HEK293T (cell line): ENCODE measurements around the gene GPR82.
"Not testable (repeated sequence)": the region's sequence is repeated elsewhere in the genome, so short reads cannot be mapped to it uniquely, and the experiment has no call there.

Experiments
- CTCF ChIA-PET: fragments of 350-600 bp; formaldehyde crosslinking; extraction: SDS; loops from one replicate; lab custom pipeline; 2021; ENCODE audit warnings: antibody characterized with exemption, inconsistent platforms; lab: Yijun Ruan, JAX
- POLR2A ChIA-PET: fragments of 350-600 bp; formaldehyde crosslinking; extraction: SDS; loops from one replicate; lab custom pipeline; 2020; ENCODE audit warnings: antibody characterized with exemption, inconsistent platforms; lab: Yijun Ruan, JAX
- DNase-seq: peaks from one replicate; pipeline ENCODE4 v3.0.0; 2012; ENCODE audit warnings: mixed read lengths; ENCODE audit errors: extremely low spot score
- ARNT ChIP-seq: fragments of 450-650 bp; IDR thresholded peaks from 2 replicates; pipeline ENCODE4 v1.6.1; 2017; ENCODE audit warnings: mild to moderate bottlenecking
- BHLHE40 ChIP-seq: fragments of 450-650 bp; IDR thresholded peaks from 2 replicates; pipeline ENCODE4 v1.6.1; 2016; ENCODE audit warnings: mild to moderate bottlenecking, moderate library complexity, borderline replicate concordance
- CTBP1 ChIP-seq: fragments of 450-650 bp; IDR thresholded peaks from 2 replicates; pipeline ENCODE4 v1.6.1; 2016; ENCODE audit warnings: borderline replicate concordance
- ELF4 ChIP-seq: fragments of 450-650 bp; IDR thresholded peaks from 2 replicates; pipeline ENCODE4 v1.6.1; 2017; ENCODE audit warnings: antibody characterized with exemption
- FOXA1 ChIP-seq: fragments of 450-650 bp; IDR thresholded peaks from 2 replicates; pipeline ENCODE4 v1.6.1; 2016; ENCODE audit warnings: mild to moderate bottlenecking
- FOXK2 ChIP-seq: fragments of 450-650 bp; IDR thresholded peaks from 2 replicates; pipeline ENCODE4 v1.6.1; 2016; ENCODE audit warnings: mild to moderate bottlenecking
- FOXM1 ChIP-seq: fragments of 450-650 bp; IDR thresholded peaks from 2 replicates; pipeline ENCODE4 v1.6.1; 2017; ENCODE audit warnings: mild to moderate bottlenecking, borderline replicate concordance
- HDGF ChIP-seq: fragments of 450-650 bp; IDR thresholded peaks from 2 replicates; pipeline ENCODE4 v1.6.1; 2017; ENCODE audit warnings: antibody characterized with exemption, borderline replicate concordance
- L3MBTL2 ChIP-seq: fragments of 450-650 bp; conservative IDR thresholded peaks from 2 replicates; pipeline ENCODE4 v1.6.1; 2016; ENCODE audit warnings: mild to moderate bottlenecking
- LEF1 ChIP-seq: fragments of 450-650 bp; IDR thresholded peaks from 2 replicates; pipeline ENCODE4 v1.6.1; 2017; ENCODE audit warnings: mild to moderate bottlenecking, borderline replicate concordance
- NFRKB ChIP-seq: fragments of 450-650 bp; IDR thresholded peaks from 2 replicates; pipeline ENCODE4 v1.6.1; 2016; ENCODE audit warnings: mild to moderate bottlenecking, moderate library complexity
- SP1 ChIP-seq: fragments of 450-650 bp; IDR thresholded peaks from 2 replicates; pipeline ENCODE4 v1.6.1; 2017
- SUZ12 ChIP-seq: fragments of 450-650 bp; IDR thresholded peaks from 2 replicates; pipeline ENCODE4 v1.6.1; 2016; ENCODE audit warnings: mild to moderate bottlenecking
- TARDBP ChIP-seq: fragments of 450-650 bp; IDR thresholded peaks from 2 replicates; pipeline ENCODE4 v1.6.1; 2016
- ZNF384 ChIP-seq: fragments of 450-650 bp; IDR thresholded peaks from 2 replicates; pipeline ENCODE4 v1.6.1; 2016
- TF ChIP-seq, protein P1 (sequence below): fragments of 450-650 bp; IDR thresholded peaks from 2 replicates; pipeline ENCODE4 v1.6.1; 2016

GPR82 gene, protein sequence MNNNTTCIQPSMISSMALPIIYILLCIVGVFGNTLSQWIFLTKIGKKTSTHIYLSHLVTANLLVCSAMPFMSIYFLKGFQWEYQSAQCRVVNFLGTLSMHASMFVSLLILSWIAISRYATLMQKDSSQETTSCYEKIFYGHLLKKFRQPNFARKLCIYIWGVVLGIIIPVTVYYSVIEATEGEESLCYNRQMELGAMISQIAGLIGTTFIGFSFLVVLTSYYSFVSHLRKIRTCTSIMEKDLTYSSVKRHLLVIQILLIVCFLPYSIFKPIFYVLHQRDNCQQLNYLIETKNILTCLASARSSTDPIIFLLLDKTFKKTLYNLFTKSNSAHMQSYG

DNA sequence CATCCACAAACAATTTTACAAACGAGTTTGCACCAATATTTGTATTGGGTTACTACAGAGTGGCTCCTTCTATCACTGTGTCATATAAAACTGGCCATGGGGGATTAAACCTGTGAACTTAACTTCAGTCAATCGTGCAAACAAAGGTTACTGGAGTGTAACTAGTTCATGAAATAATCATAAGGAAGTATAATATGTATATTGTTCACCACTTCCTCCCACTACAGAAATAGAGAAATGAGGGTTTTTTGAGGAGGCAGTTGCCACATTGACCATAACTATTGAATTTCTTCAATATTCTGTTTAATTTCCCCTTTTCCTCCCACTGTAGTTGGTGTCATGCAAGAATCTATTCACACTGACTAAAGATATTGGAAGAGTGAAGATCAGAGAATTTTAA is at the start of gene GPR82:
Gene GPR82 (plus strand): TSS at position 356 of the 400 bp plus-strand sequence. CDS start 2,846 bp downstream, outside the sequence.
- ChIA-PET POLR2A (no interaction called here), CTCF (no interaction called here)
- DNase-seq = no peak
- no peak for TF ChIP-seq SUZ12

DNA sequence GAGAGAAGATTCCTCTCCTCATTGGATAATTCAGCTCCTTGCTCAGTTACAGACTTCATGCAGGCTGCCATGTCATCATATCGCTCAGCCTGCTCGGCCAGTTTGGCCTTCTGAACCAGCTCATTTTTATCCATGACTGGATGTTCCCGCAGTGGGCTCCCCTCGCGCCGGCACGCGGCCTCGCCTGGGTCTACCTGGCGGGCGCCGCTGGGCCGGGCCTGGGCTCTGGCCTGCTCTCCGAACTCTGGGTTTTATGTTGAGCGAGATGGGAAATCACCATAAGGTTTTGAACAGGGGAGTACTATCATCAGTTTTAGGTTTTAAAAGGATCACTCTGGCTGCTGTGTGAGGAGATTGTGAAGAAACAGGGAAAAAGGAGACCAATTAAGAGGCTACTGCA is 47.6 kb upstream of the GPR82 start:
- CTCF ChIA-PET, POLR2A ChIA-PET, DNase-seq: not testable (repeated sequence)

DNA sequence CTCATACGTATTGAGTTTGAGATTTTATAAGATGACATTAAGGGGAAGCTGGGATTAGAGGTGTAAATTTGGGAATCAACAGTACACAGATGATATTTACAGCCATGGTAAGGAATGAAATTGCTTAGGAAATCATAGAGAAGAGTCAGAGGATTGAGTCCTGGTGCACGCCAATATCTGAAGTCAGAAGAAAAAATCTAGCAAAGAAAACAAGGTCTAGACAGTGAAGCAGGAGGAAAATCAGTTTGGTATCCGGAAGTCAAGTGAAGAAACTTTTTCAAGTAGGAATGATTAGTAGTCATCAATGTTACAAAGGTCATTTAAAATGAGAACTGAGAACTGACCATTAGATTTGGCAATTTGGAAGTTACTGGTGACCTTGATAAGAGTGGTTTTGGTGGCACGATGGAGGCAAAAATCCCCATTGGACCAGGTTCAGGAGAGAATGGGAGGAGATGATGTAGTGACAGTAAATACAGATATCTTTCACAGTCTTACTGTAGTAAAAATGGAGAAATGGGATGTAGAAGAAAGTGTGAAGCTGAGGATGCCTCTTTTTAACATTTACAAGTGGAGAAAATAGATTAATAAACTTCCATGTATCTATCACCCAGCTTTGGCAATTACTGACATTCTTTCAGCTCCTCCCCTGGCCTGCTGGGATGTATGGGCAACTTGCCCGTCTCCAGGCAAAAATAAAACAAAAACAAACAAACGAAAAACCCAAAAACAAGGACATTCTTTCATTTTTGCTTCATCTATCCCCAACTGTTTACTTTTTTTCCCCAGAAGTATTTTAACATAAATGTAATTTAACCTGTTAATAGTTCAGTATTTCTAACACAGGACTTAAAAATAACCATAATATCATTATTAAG is 46.6 kb upstream of the GPR82 start:
- TF ChIP-seq L3MBTL2 (no peak), FOXA1 (no peak), ELF4 (no peak), ARNT (no peak), BHLHE40 (no peak), SUZ12 (no peak), FOXM1 (no peak), LEF1 (no peak), CTBP1 (no peak), FOXK2 (no peak), TARDBP (no peak), NFRKB (no peak)
- TF ChIP-seq, protein P1, sequence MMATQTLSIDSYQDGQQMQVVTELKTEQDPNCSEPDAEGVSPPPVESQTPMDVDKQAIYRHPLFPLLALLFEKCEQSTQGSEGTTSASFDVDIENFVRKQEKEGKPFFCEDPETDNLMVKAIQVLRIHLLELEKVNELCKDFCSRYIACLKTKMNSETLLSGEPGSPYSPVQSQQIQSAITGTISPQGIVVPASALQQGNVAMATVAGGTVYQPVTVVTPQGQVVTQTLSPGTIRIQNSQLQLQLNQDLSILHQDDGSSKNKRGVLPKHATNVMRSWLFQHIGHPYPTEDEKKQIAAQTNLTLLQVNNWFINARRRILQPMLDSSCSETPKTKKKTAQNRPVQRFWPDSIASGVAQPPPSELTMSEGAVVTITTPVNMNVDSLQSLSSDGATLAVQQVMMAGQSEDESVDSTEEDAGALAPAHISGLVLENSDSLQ = no peak
- POLR2A ChIA-PET = no interaction called here
- CTCF ChIA-PET = no interaction called here
- no peak for DNase-seq

DNA sequence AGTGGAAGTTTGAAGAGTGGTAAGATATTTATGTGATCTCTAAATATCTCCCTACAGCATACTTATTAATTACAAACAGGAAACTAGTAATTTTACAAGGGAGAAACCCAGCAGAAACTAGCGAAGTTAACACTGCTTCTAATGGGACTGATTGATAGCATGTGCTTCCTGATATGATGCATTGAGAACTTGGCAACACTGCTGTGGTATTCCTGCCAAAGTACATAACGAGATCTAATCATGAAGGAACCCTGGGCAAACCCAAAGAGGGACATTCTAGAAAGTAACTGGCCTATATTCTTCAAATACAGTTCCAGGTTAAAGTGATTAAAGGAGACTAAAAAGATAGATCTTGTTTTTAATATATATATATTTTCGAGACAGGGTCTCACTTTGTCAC is 39.8 kb upstream of the GPR82 start:
- ChIA-PET POLR2A (no interaction called here), CTCF (no interaction called here)
- no peak for DNase-seq
- TF ChIP-seq SP1 (no peak), ZNF384 (no peak), ARNT (no peak), LEF1 (no peak), SUZ12 (no peak), FOXM1 (no peak), FOXK2 (no peak), HDGF (no peak), NFRKB (no peak), CTBP1 (no peak), FOXA1 (no peak)
- TF ChIP-seq, protein P1 = no peak

DNA sequence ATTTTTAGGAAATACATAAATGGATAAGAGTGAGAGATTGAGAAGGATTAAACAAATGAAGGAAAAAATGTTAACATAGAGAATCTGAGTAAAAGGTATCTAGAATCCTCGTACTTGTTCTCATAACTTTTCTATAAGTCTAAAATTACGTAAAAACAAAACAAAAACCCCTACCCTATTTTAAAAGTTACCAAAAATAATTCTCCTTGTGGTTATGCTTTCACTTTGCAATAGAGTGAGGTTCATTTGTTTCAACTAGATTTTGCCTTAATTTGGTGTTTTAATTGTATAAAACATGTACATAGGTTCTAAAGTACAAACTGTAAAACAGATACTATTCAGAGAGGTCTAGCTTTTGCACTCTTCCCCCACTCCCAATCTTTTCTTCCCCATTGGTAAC is 39.0 kb upstream of the GPR82 start:
- no peak for TF ChIP-seq SP1
- no peak for TF ChIP-seq L3MBTL2
- no peak for TF ChIP-seq LEF1
- no peak for TF ChIP-seq NFRKB
- no peak for TF ChIP-seq FOXM1
- TF ChIP-seq BHLHE40 = no peak
- no peak for TF ChIP-seq CTBP1
- no peak for TF ChIP-seq ELF4
- TF ChIP-seq SUZ12 = no peak
- no peak for TF ChIP-seq ARNT
- TF ChIP-seq, protein P1 = no peak
- TF ChIP-seq FOXK2 = no peak
- DNase-seq = no peak
- ChIA-PET POLR2A (no interaction called here), CTCF (no interaction called here)

DNA sequence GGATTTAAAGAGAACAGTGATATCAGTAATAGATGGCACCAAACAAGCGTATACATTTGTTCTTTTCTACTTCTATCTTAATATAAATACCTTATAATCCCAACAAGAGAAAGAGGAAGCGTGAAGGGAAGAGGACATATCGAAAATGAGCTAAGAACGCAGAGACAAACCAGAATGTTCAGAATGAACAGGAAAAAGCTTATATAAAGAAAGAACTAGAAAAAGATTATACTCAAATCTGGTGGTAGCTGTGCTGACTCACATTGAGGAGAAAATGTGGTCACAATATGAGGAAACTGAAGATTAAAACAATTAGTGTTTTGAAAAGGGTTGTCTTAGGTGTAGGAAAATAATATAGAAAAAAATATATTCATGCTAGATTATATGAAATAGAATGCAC is 37.2 kb upstream of the GPR82 start:
- DNase-seq = no peak
- POLR2A ChIA-PET = no interaction called here
- TF ChIP-seq ARNT (no peak), FOXK2 (no peak), TARDBP (no peak), FOXA1 (no peak), L3MBTL2 (no peak), SP1 (no peak), LEF1 (no peak), NFRKB (no peak), BHLHE40 (no peak), ZNF384 (no peak)
- TF ChIP-seq, protein P1 = no peak
- CTCF ChIA-PET = no interaction called here
